Fibroblast of skin of left biceps (primary cell): ENCODE results near the gene BHLHE41.

Experiments used
- DNase-seq, 2 experiments: peaks; one replicate each; pipeline ENCODE4 v3.0.0-alpha.2; 2013; ENCODE audit warnings: low read depth in 2 of 2

The BHLHE41 gene

GRCh38 chr12:26124446-26125399 is at the start of gene BHLHE41:
BHLHE41 (minus strand) TSS chr12:26125037; CDS start chr12:26124779, 258 bp downstream.
- no peak for DNase-seq

- DNase-seq = no peak
Observed at GRCh38 chr12:26172946-26173552, 48.2 kb upstream of the BHLHE41 start.

- no peak for DNase-seq
Observed at GRCh38 chr12:26172539-26172938, 47.7 kb upstream of the BHLHE41 start.

- DNase-seq = no peak
Observed at GRCh38 chr12:26172013-26172412, 47.2 kb upstream of the BHLHE41 start.

- no peak for DNase-seq
Observed at GRCh38 chr12:26164118-26164517, 39.3 kb upstream of the BHLHE41 start.

GRCh38 chr12:26162905-26163304 is 38.1 kb upstream of the BHLHE41 start:
- no peak for DNase-seq

- DNase-seq = no peak
Observed at GRCh38 chr12:26162174-26162573, 37.3 kb upstream of the BHLHE41 start.

GRCh38 chr12:26158078-26158764 is 33.4 kb upstream of the BHLHE41 start:
- DNase-seq = no peak

GRCh38 chr12:26157001-26157400 is 32.2 kb upstream of the BHLHE41 start:
- no peak for DNase-seq

GRCh38 chr12:26156201-26156871 is 31.5 kb upstream of the BHLHE41 start:
- no peak for DNase-seq

GRCh38 chr12:26153421-26154154 is 28.8 kb upstream of the BHLHE41 start:
- DNase-seq = peak; percentile 83 to 84

- DNase-seq = no peak
Observed at GRCh38 chr12:26152507-26153102, 27.8 kb upstream of the BHLHE41 start.

- peak; percentile 38 to 50 for DNase-seq
Observed at GRCh38 chr12:26150736-26151450, 26.1 kb upstream of the BHLHE41 start.

- DNase-seq = no peak
Observed at GRCh38 chr12:26149968-26150500, 25.2 kb upstream of the BHLHE41 start.

- DNase-seq = no peak
Observed at GRCh38 chr12:26148291-26148690, 23.5 kb upstream of the BHLHE41 start.

GRCh38 chr12:26143291-26143690 is 18.5 kb upstream of the BHLHE41 start:
- no peak for DNase-seq

- no peak for DNase-seq
Observed at GRCh38 chr12:26138860-26139259, 14.0 kb upstream of the BHLHE41 start.

- no peak for DNase-seq
Observed at GRCh38 chr12:26136688-26137087, 11.9 kb upstream of the BHLHE41 start.

- no peak for DNase-seq
Observed at GRCh38 chr12:26135571-26135970, 10.7 kb upstream of the BHLHE41 start.

GRCh38 chr12:26135010-26135420 is 10.2 kb upstream of the BHLHE41 start:
- no peak for DNase-seq
